HCT116 (cell line): ENCODE data around the gene AGER. TPM values are rescaled to one million over a fixed set of nuclear protein-coding genes. Genes with fewer than 3 reads are reported as not detected.

Source experiments
- ATAC-seq: fragments of 200-7000 bp; cut with Tn5 transposase; 2 replicates; pipeline ENCODE4 v1.9.1; 2020; ENCODE audit warnings: mild to moderate bottlenecking, moderate library complexity
- BruUV-seq: library from RNA; stranded (reverse); fragments of 400-500 nt; replicated peaks from 2 replicates; lab custom pipeline; 2021; lab: Mats Ljungman, UMichigan
- CTCF ChIA-PET: fragments of 300-600 bp; sonication (Branson Sonifier 250); formaldehyde crosslinking; loops from one replicate; lab custom pipeline; 2021; ENCODE audit warnings: antibody characterized with exemption; lab: Charles Lee
- POLR2A ChIA-PET: fragments of 300-600, 350-600 bp; sonication (Branson Sonifier 250); formaldehyde crosslinking; loops from one replicate; lab custom pipeline; 2021; ENCODE audit warnings: antibody characterized with exemption; lab: Charles Lee
- RAD21 ChIA-PET, 2 experiments: fragments of 300-600 bp; sonication (Branson Sonifier 250); formaldehyde crosslinking; loops; one replicate each; lab custom pipeline; 2023; ENCODE audit warnings: low total read pairs in 2 of 2; ENCODE audit not compliant: uncharacterized antibody in 2 of 2, unreplicated experiment in 2 of 2, low non-redundant PET in 1 of 2; lab: Charles Lee
- DNase-seq: peaks from one replicate; pipeline ENCODE4 v3.0.0-alpha.2; 2010; ENCODE audit warnings: low read depth, low spot score
- H2AFZ ChIP-seq: fragments of 200-600 bp; shearing (Covaris generic), sonication (generic); 2 replicates; pipeline ENCODE4 v1.6.1; 2017; ENCODE audit warnings: low read depth, mixed run types, mixed read lengths, antibody characterized with exemption, low read length; ENCODE audit not compliant: poor library complexity, severe bottlenecking
- H3K27ac ChIP-seq: 2 replicates; pipeline ENCODE4 v1.5.1; 2012; ENCODE audit warnings: low read depth, low read length
- H3K27me3 ChIP-seq: fragments of 200-600 bp; sonication (generic); 2 replicates; pipeline ENCODE4 v1.6.1; 2016; ENCODE audit warnings: mixed run types, low read length, mixed read lengths; ENCODE audit not compliant: insufficient read depth
- H3K36me3 ChIP-seq, 2 experiments: fragments of 200-500 bp in 1 of 2; fragments of 200-600 bp in 1 of 2; sonication (Bioruptor generic) in 1 of 2; sonication (generic) in 1 of 2; 2 replicates each; pipeline versions ENCODE4 v1.5.1 to v1.6.1; 2014 to 2016; ENCODE audit warnings: low read length in 2 of 2, inconsistent platforms in 1 of 2, mixed read lengths in 1 of 2, mixed run types in 1 of 2; ENCODE audit not compliant: insufficient read depth in 2 of 2, control insufficient read depth in 1 of 2
- H3K4me1 ChIP-seq, 2 experiments: fragments of 200-600 bp in 1 of 2; sonication (generic) in 1 of 2; 2 replicates each; pipeline versions ENCODE4 v1.5.1 to v1.6.1; 2012 to 2017; ENCODE audit warnings: low read length in 2 of 2, inconsistent platforms in 1 of 2, mild to moderate bottlenecking in 1 of 2, mixed read lengths in 1 of 2, mixed run types in 1 of 2, moderate library complexity in 1 of 2; ENCODE audit not compliant: insufficient read depth in 2 of 2, control insufficient read depth in 1 of 2
- H3K4me2 ChIP-seq: fragments of 200-600 bp; sonication (generic); 2 replicates; pipeline ENCODE4 v1.6.1; 2017; ENCODE audit warnings: mixed run types, low read length, mixed read lengths
- H3K4me3 ChIP-seq, 2 experiments: fragments of 200-600 bp in 1 of 2; sonication (generic) in 1 of 2; replicated peaks in 1 of 2; 2 replicates each; pipeline ENCODE4 v1.5.1; 2011 to 2016; ENCODE audit warnings: low read length in 2 of 2, control low read depth in 1 of 2, low read depth in 1 of 2, mild to moderate bottlenecking in 1 of 2, mixed read lengths in 1 of 2, mixed run types in 1 of 2
- H3K79me2 ChIP-seq: fragments of 200-600 bp; sonication (generic); 2 replicates; pipeline ENCODE4 v1.6.1; 2017; ENCODE audit warnings: mild to moderate bottlenecking, mixed run types, low read length, moderate library complexity, mixed read lengths; ENCODE audit not compliant: insufficient read depth
- H3K9ac ChIP-seq: fragments of 200-600 bp; sonication (generic); 2 replicates; pipeline ENCODE4 v1.6.1; 2016; ENCODE audit warnings: low read length, mixed read lengths
- H3K9me2 ChIP-seq: fragments of 200-600 bp; sonication (generic), shearing (Covaris generic); 2 replicates; pipeline ENCODE4 v1.6.1; 2017; ENCODE audit warnings: mixed run types, mild to moderate bottlenecking, moderate library complexity; ENCODE audit not compliant: insufficient read depth
- H3K9me3 ChIP-seq, 2 experiments: fragments of 200-500 bp in 1 of 2; fragments of 200-600 bp in 1 of 2; sonication (Bioruptor generic) in 1 of 2; sonication (generic) in 1 of 2; 2 replicates each; pipeline ENCODE4 v1.6.1; 2014 to 2017; ENCODE audit warnings: low read length in 2 of 2, mixed read lengths in 2 of 2, inconsistent platforms in 1 of 2, low read depth in 1 of 2, mild to moderate bottlenecking in 1 of 2, mixed run types in 1 of 2, moderate library complexity in 1 of 2; ENCODE audit not compliant: control insufficient read depth in 1 of 2, insufficient read depth in 1 of 2
- H4K20me1 ChIP-seq: fragments of 200-600 bp; sonication (generic), shearing (Covaris generic); 2 replicates; pipeline ENCODE4 v1.6.1; 2017; ENCODE audit warnings: mixed run types, mild to moderate bottlenecking, moderate library complexity; ENCODE audit not compliant: insufficient read depth
- CBX3 ChIP-seq: IDR thresholded peaks from 2 replicates; pipeline ENCODE4 v1.6.1; 2012; ENCODE audit warnings: low read depth
- CEBPB ChIP-seq: IDR thresholded peaks from 2 replicates; pipeline ENCODE4 v1.6.1; 2012; ENCODE audit warnings: low read depth
- CTCF ChIP-seq, 3 experiments: fragments of 200-600 bp in 1 of 3; sonication (generic) in 1 of 3; IDR thresholded peaks in 2 of 3; conservative IDR thresholded peaks in 1 of 3; 2 replicates each; pipeline ENCODE4 v1.5.1; 2012 to 2017; ENCODE audit warnings: low read depth in 2 of 3, low read length in 2 of 3, antibody characterized with exemption in 1 of 3, borderline replicate concordance in 1 of 3, control low read depth in 1 of 3, mild to moderate bottlenecking in 1 of 3, mixed read lengths in 1 of 3, mixed run types in 1 of 3, moderate library complexity in 1 of 3; ENCODE audit not compliant: insufficient read depth in 1 of 3
- EZH2phosphoT487 ChIP-seq: fragments of 200-600 bp; IDR thresholded peaks from 2 replicates; pipeline ENCODE4 v1.6.1; 2018; ENCODE audit warnings: antibody characterized with exemption, borderline replicate concordance
- FOSL1 ChIP-seq: IDR thresholded peaks from 2 replicates; pipeline ENCODE4 v1.6.1; 2012; ENCODE audit warnings: low read depth
- JUND ChIP-seq: IDR thresholded peaks from 2 replicates; pipeline ENCODE4 v1.6.1; 2012
- MAX ChIP-seq: IDR thresholded peaks from 2 replicates; pipeline ENCODE4 v1.6.1; 2012
- POLR2A ChIP-seq: IDR thresholded peaks from 2 replicates; pipeline ENCODE4 v1.7.0; 2011; ENCODE audit warnings: borderline replicate concordance; ENCODE audit not compliant: insufficient read depth, insufficient read length; ENCODE audit errors: extremely low read depth
- POLR2AphosphoS5 ChIP-seq: IDR thresholded peaks from 2 replicates; pipeline ENCODE4 v1.6.1; 2011; ENCODE audit warnings: mild to moderate bottlenecking, low read depth, low read length, moderate library complexity
- RAD21 ChIP-seq: IDR thresholded peaks from 2 replicates; pipeline ENCODE4 v1.6.1; 2012; ENCODE audit warnings: low read depth, mild to moderate bottlenecking
- REST ChIP-seq: IDR thresholded peaks from 2 replicates; pipeline ENCODE4 v1.6.1; 2012; ENCODE audit warnings: low read depth
- SIN3A ChIP-seq: IDR thresholded peaks from 2 replicates; pipeline ENCODE4 v1.6.1; 2012; ENCODE audit warnings: low read depth
- SP1 ChIP-seq: IDR thresholded peaks from 2 replicates; pipeline ENCODE4 v1.6.1; 2012; ENCODE audit warnings: low read depth
- SRF ChIP-seq: IDR thresholded peaks from 2 replicates; pipeline ENCODE4 v1.6.1; 2012; ENCODE audit warnings: low read depth
- TCF7L2 ChIP-seq: IDR thresholded peaks from 2 replicates; pipeline ENCODE4 v1.7.0; 2011; ENCODE audit warnings: borderline replicate concordance, inconsistent platforms; ENCODE audit not compliant: insufficient read depth, insufficient read length; ENCODE audit errors: extremely low read depth
- ZFX ChIP-seq: fragments of 450-650 bp; IDR thresholded peaks from 2 replicates; pipeline ENCODE4 v1.6.1; 2017
- ZNF274 ChIP-seq: fragments of 200-500 bp; sonication (Bioruptor generic); IDR thresholded peaks from 2 replicates; pipeline ENCODE4 v1.6.1; 2014; ENCODE audit warnings: mild to moderate bottlenecking, low read depth, low read length, inconsistent platforms
- intact Hi-C: fragments of 100-400 bp; cut with micrococcal nuclease; formaldehyde crosslinking; loops from 2 replicates; pipeline ENCODE4 v1.10.0; 2022
- total RNA-seq: library from RNA; stranded (reverse); gene quantifications from one replicate; pipeline ENCODE4 v1.2.1, GENCODE V29; 2021; ENCODE audit not compliant: unreplicated experiment
- TF ChIP-seq, protein P1 (sequence below): IDR thresholded peaks from 2 replicates; pipeline ENCODE4 v1.6.1; 2012

AGER gene
- total RNA-seq, 1 experiment from 2014 or later, result 22.6 TPM

DNA sequence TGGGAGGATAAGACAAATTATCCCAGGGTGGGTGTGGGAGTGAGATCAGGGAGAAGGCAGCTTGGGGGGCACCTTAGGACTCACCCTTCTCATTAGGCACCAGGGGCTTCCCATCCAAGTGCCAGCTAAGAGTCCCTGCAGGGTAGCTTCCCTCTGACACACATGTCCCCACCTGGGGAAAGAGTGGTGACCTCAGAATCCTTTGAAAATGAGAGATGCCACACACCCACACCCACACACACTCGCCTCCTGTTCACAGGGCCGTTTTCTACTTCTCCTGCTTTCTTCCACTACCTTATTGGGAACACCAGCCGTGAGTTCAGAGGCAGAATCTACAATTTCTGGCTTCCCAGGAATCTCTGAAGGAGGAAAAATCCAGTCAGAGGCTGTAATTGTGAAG, 1.0 kb downstream of the AGER start:
- Histone ChIP-seq H3K27me3 (no peaks in the 10 kb centered on the region), H3K9me3 (no peaks in the 10 kb centered on the region), H3K4me3 (no peak overlapping the region), H3K79me2 (peaks cover 8% of the 10 kb centered on the region; the same call in 1 of the 2 replicates), H2AFZ (no peak overlapping the region), H3K9me2 (no peaks in the 10 kb centered on the region), H3K27ac (peak overlapping the region; percentile 17; the same call in 1 of the 2 replicates), H3K9ac (no peak overlapping the region), H3K36me3 (peaks cover 10 to 13% of the 10 kb centered on the region in 2 experiments; a peak in 3 of 4 replicates), H4K20me1 (no peaks in the 10 kb centered on the region), H3K4me2 (no peak overlapping the region), H3K4me1 (peaks cover 4 to 29% of the 10 kb centered on the region in 2 experiments; a peak in 3 of 4 replicates)
- TF ChIP-seq POLR2AphosphoS5 (no peak), CTCF (IDR thresholded peaks at IDR 0.05 in 2 of 3, conservative IDR thresholded peaks at IDR 0.05 in 1 of 3; ENCODE audit: borderline replicate concordance in 1 of 3, insufficient read depth in 1 of 3, low read depth in 2 of 3, low read length in 2 of 3) (no peak), RAD21 (no peak), JUND (no peak), ZNF274 (no peak), FOSL1 (no peak), SIN3A (no peak), EZH2phosphoT487 (no peak), MAX (no peak), REST (no peak), SRF (no peak), ZFX (no peak), TCF7L2 (no peak), POLR2A (no peak), SP1 (no peak), CEBPB (no peak), CBX3 (no peak)
- TF ChIP-seq, protein P1, sequence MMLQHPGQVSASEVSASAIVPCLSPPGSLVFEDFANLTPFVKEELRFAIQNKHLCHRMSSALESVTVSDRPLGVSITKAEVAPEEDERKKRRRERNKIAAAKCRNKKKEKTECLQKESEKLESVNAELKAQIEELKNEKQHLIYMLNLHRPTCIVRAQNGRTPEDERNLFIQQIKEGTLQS, result no peak
- ChIA-PET RAD21 (no interaction called here), CTCF (no interaction called here), POLR2A (interaction anchor here (0.6 kb wide), 1 partner anchor 517 kb away, joined by 4 read pairs; no protein-coding TSS in a partner anchor)
- no TSS peak for BruUV-seq
- intact Hi-C loops, result no loop called here
- ATAC-seq, result no peak
- DNase-seq, result no peak
